HepG2 (cell line): ENCODE data around the gene EPM2A. TPM values are rescaled to one million over a fixed set of nuclear protein-coding genes. Genes with fewer than 3 reads are reported as not detected.
A peak's percentile ranks its signal among the peaks of the same experiment; 100 is the strongest.

ENCODE experiments used
- CBFB ChIP-seq: sonication (generic); formaldehyde crosslinking; IDR thresholded peaks from 2 replicates; pipeline ENCODE4 v1.4.0; 2020; ENCODE audit warnings: missing genetic modification reagents
- CENPX ChIP-seq: sonication (generic); formaldehyde crosslinking; IDR thresholded peaks from 2 replicates; pipeline ENCODE4 v1.9.0; 2021; ENCODE audit warnings: mild to moderate bottlenecking, missing genetic modification reagents, moderate library complexity
- DR1 ChIP-seq: sonication (generic); formaldehyde crosslinking; IDR thresholded peaks from 2 replicates; pipeline ENCODE4 v1.8.0; 2021; ENCODE audit warnings: mild to moderate bottlenecking, missing genetic modification reagents, inconsistent platforms
- HNRNPL ChIP-seq: fragments of 200-400 bp; formaldehyde crosslinking; IDR thresholded peaks from 2 replicates; pipeline ENCODE4 v1.6.1; 2017; ENCODE audit warnings: mild to moderate bottlenecking, low read depth, low read length
- KDM6A ChIP-seq: IDR thresholded peaks from 2 replicates; pipeline ENCODE4 v1.6.1; 2016; ENCODE audit warnings: low read depth
- MIXL1 ChIP-seq: IDR thresholded peaks from 2 replicates; pipeline ENCODE4 v1.6.1; 2016
- MYNN ChIP-seq: sonication (generic); formaldehyde crosslinking; IDR thresholded peaks from 2 replicates; pipeline ENCODE4 v1.4.0; 2020; ENCODE audit warnings: mild to moderate bottlenecking, low read depth, missing genetic modification reagents
- PCBP2 ChIP-seq: fragments of 200-400 bp; formaldehyde crosslinking; optimal IDR thresholded peaks from 2 replicates; pipeline ENCODE3; 2018; ENCODE audit warnings: low read length, low read depth; ENCODE audit not compliant: poor library complexity, severe bottlenecking
- RAD21 ChIP-seq: fragments of 450-650 bp; formaldehyde crosslinking; IDR thresholded peaks from 2 replicates; pipeline ENCODE4 v1.5.0; 2020; ENCODE audit warnings: mild to moderate bottlenecking
- SMARCC2 ChIP-seq: fragments of 450-650 bp; IDR thresholded peaks from 2 replicates; pipeline ENCODE4 v1.6.1; 2017; ENCODE audit warnings: antibody characterized with exemption, mild to moderate bottlenecking
- ZNF101 ChIP-seq: sonication (generic); formaldehyde crosslinking; IDR thresholded peaks from 2 replicates; pipeline ENCODE4 v1.4.0; 2020; ENCODE audit warnings: mild to moderate bottlenecking, low read depth, missing genetic modification reagents, borderline replicate concordance
- ZNF205 ChIP-seq: IDR thresholded peaks from 2 replicates; pipeline ENCODE4 v1.6.1; 2018; ENCODE audit warnings: missing biosample characterization, missing genetic modification reagents
- ZNF510 ChIP-seq: sonication (generic); formaldehyde crosslinking; IDR thresholded peaks from 2 replicates; pipeline ENCODE4 v1.4.0; 2020; ENCODE audit warnings: low read depth, mild to moderate bottlenecking, missing genetic modification reagents
- ZNF737 ChIP-seq: sonication (generic); formaldehyde crosslinking; IDR thresholded peaks from 2 replicates; pipeline ENCODE4 v1.5.0; 2020; ENCODE audit warnings: missing genetic modification reagents, mild to moderate bottlenecking, borderline replicate concordance
- ZNF782 ChIP-seq: sonication (generic); formaldehyde crosslinking; IDR thresholded peaks from 2 replicates; pipeline ENCODE4 v1.4.0; 2020; ENCODE audit warnings: missing genetic modification reagents, mild to moderate bottlenecking, borderline replicate concordance
- ZNF850 ChIP-seq: sonication (generic); formaldehyde crosslinking; conservative IDR thresholded peaks from 2 replicates; pipeline ENCODE4 v1.9.0; 2021; ENCODE audit warnings: mild to moderate bottlenecking, missing genetic modification reagents
- polyA plus RNA-seq, 8 experiments: library from polyadenylated mRNA; depleted of rRNA in 3 of 8; stranded (reverse) in 7 of 8; unstranded in 1 of 8; fragments of >200 nt; fragmentation: Illumina TruSeq in 4 of 8; extraction: Trizol in 4 of 8; gene quantifications; 2 replicates each; pipeline versions ENCODE4 v1.2.1 to v1.2.3, GENCODE V29; 2011 to 2016; ENCODE audit warnings: low read depth in 4 of 8, missing spikeins in 1 of 8, mixed read lengths in 1 of 8; ENCODE audit not compliant: insufficient read depth in 1 of 8
- total RNA-seq, 5 experiments: library from RNA; depleted of rRNA; stranded (reverse); fragments of >200 nt; fragmentation: Illumina TruSeq; extraction: Trizol; gene quantifications; 2 replicates each; pipeline ENCODE4 v1.2.3, GENCODE V29; 2016; ENCODE audit warnings: low read depth in 1 of 5
- TF ChIP-seq, protein P1 (sequence below): sonication (generic); formaldehyde crosslinking; IDR thresholded peaks from 2 replicates; pipeline ENCODE4 v1.4.0; 2020; ENCODE audit warnings: missing genetic modification reagents
- TF ChIP-seq, protein P2 (sequence below): sonication (generic); formaldehyde crosslinking; IDR thresholded peaks from 2 replicates; pipeline ENCODE4 v1.8.0; 2022; ENCODE audit warnings: mild to moderate bottlenecking, missing genetic modification reagents; ENCODE audit not compliant: insufficient replicate concordance
- TF ChIP-seq, protein P3 (sequence below): sonication (generic); formaldehyde crosslinking; IDR thresholded peaks from 2 replicates; pipeline ENCODE4 v1.5.0; 2020; ENCODE audit warnings: missing genetic modification reagents, mild to moderate bottlenecking, borderline replicate concordance
- TF ChIP-seq, protein P4 (sequence below): sonication (generic); formaldehyde crosslinking; IDR thresholded peaks from 2 replicates; pipeline ENCODE4 v1.4.0; 2020; ENCODE audit warnings: missing genetic modification reagents
- TF ChIP-seq, protein P5 (sequence below): IDR thresholded peaks from 2 replicates; pipeline ENCODE4 v1.6.1; 2018; ENCODE audit warnings: missing genetic modification reagents, mild to moderate bottlenecking, missing compliant biosample characterization
- TF ChIP-seq, protein P6 (sequence below): sonication (generic); formaldehyde crosslinking; IDR thresholded peaks from 2 replicates; pipeline ENCODE4 v1.4.0; 2020; ENCODE audit warnings: mild to moderate bottlenecking, missing genetic modification reagents

The EPM2A gene
- total and polyA plus RNA-seq, 2 of the 13 experiments (the other 11 are each of a cell fraction or from before 2014, with no cell fraction given) = 4.6 to 9.2 TPM

DNA sequence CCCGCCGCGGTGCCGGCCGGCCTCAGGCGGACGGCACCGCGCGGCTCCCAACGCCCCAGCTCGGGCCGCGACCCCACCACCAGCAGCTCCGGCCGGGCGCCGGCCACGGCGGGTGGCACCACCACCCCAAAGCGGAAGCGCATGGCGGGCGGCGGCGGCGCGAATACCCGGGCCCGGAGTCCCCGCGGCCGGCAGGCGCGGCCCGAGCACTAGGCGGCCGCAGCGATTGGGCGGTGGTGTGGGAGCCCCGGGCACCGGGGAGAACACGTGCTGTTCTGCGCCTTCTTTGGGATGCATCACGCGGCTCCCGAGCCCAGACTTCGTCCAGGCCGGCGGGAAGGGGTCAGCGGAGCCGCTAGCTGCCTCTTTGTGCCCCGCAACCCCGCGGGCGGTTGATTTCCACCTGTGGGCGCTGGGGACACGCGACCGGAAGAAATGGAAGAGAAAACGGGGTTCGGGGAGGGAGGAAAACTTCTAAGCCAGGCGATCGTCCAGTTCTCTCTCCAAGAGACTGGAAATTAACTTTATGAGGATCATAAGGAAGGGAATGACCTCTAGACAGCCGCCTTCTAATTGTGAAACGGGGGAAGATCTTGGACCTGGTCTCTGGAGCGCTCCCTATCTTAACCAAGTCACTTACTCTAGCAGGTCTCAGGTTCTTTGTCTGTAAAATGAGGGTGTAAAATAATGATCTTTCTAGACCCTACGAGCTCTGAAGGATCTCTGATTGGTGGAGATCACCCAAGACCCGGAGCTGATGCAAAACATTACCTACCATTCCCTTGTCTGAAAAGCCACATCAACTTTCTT lies at the start of gene EPM2A (continued):
- TF ChIP-seq PCBP2 (no peak), ZNF737 (CRISPR knock-in tag) (peak; percentile 96), DR1 (CRISPR knock-in tag) (peak; percentile 76), CBFB (peak; percentile 50; the same call in 1 of the 2 replicates), KDM6A (CRISPR knock-in tag) (0 out of 2 replicates have a peak, but pooled peaks have one; percentile 1), CENPX (CRISPR knock-in tag) (no peak), ZNF782 (CRISPR knock-in tag) (peak; percentile 97), MYNN (CRISPR knock-in tag) (peak; percentile 89; the same call in 1 of the 2 replicates), ZNF101 (CRISPR knock-in tag) (peak; percentile 73; the same call in 1 of the 2 replicates), ZNF205 (CRISPR knock-in tag) (0 out of 2 replicates have a peak, but pooled peaks have one; percentile 25), RAD21 (peak; percentile 52; the same call in 1 of the 2 replicates), SMARCC2 (no peak), ZNF850 (CRISPR knock-in tag) (no peak), ZNF510 (no peak), MIXL1 (CRISPR knock-in tag) (peak; percentile 58; the same call in 1 of the 2 replicates), HNRNPL (peak; percentile 51; the same call in 1 of the 2 replicates)
- TF ChIP-seq, protein P1, sequence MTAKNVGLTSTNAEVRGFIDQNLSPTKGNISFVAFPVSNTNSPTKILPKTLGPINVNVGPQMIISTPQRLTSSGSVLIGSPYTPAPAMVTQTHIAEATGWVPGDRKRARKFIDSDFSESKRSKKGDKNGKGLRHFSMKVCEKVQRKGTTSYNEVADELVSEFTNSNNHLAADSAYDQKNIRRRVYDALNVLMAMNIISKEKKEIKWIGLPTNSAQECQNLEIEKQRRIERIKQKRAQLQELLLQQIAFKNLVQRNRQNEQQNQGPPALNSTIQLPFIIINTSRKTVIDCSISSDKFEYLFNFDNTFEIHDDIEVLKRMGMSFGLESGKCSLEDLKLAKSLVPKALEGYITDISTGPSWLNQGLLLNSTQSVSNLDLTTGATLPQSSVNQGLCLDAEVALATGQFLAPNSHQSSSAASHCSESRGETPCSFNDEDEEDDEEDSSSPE = peak; percentile 96
- TF ChIP-seq, protein P2, sequence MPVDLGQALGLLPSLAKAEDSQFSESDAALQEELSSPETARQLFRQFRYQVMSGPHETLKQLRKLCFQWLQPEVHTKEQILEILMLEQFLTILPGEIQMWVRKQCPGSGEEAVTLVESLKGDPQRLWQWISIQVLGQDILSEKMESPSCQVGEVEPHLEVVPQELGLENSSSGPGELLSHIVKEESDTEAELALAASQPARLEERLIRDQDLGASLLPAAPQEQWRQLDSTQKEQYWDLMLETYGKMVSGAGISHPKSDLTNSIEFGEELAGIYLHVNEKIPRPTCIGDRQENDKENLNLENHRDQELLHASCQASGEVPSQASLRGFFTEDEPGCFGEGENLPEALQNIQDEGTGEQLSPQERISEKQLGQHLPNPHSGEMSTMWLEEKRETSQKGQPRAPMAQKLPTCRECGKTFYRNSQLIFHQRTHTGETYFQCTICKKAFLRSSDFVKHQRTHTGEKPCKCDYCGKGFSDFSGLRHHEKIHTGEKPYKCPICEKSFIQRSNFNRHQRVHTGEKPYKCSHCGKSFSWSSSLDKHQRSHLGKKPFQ = peak; percentile 85
- TF ChIP-seq, protein P3, sequence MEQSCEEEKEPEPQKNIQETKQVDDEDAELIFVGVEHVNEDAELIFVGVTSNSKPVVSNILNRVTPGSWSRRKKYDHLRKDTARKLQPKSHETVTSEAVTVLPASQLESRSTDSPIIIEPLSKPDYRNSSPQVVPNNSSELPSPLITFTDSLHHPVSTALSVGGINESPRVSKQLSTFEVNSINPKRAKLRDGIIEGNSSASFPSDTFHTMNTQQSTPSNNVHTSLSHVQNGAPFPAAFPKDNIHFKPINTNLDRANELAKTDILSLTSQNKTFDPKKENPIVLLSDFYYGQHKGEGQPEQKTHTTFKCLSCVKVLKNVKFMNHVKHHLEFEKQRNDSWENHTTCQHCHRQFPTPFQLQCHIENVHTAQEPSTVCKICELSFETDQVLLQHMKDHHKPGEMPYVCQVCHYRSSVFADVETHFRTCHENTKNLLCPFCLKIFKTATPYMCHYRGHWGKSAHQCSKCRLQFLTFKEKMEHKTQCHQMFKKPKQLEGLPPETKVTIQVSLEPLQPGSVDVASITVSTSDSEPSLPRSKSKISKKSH = peak; percentile 98
- TF ChIP-seq, protein P4, sequence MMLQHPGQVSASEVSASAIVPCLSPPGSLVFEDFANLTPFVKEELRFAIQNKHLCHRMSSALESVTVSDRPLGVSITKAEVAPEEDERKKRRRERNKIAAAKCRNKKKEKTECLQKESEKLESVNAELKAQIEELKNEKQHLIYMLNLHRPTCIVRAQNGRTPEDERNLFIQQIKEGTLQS = peak; percentile 76; the same call in 1 of the 2 replicates
- TF ChIP-seq, protein P5, sequence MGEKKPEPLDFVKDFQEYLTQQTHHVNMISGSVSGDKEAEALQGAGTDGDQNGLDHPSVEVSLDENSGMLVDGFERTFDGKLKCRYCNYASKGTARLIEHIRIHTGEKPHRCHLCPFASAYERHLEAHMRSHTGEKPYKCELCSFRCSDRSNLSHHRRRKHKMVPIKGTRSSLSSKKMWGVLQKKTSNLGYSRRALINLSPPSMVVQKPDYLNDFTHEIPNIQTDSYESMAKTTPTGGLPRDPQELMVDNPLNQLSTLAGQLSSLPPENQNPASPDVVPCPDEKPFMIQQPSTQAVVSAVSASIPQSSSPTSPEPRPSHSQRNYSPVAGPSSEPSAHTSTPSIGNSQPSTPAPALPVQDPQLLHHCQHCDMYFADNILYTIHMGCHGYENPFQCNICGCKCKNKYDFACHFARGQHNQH (CRISPR knock-in tag) = peak; percentile 78
- TF ChIP-seq, protein P6, sequence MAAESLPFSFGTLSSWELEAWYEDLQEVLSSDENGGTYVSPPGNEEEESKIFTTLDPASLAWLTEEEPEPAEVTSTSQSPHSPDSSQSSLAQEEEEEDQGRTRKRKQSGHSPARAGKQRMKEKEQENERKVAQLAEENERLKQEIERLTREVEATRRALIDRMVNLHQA (CRISPR knock-in tag) = no peak
